ENCODE data around the gene GOLGA7B.

- TF ChIP-seq RAD21 (IDR thresholded peaks at IDR 0.05; ENCODE audit: low read depth), result no peak
- no peak for TF ChIP-seq USF1 (IDR thresholded peaks at IDR 0.05)
- no peak for TF ChIP-seq YY1 (IDR thresholded peaks at IDR 0.05; ENCODE audit: low read depth)
- TF ChIP-seq TAF1 (IDR thresholded peaks at IDR 0.05; ENCODE audit: low read depth), result no peak
- TF ChIP-seq NFIC (IDR thresholded peaks at IDR 0.05), result no peak
- no peak for TF ChIP-seq TEAD4 (IDR thresholded peaks at IDR 0.05)
- no peak for TF ChIP-seq MAX (IDR thresholded peaks at IDR 0.05)
- no peak for TF ChIP-seq EP300 (IDR thresholded peaks at IDR 0.05; ENCODE audit: borderline replicate concordance)
- TF ChIP-seq REST (IDR thresholded peaks at IDR 0.05; ENCODE audit: low read depth), result no peak
- no peak for TF ChIP-seq CEBPB (IDR thresholded peaks at IDR 0.05)
These were observed 19.6 kb upstream of the GOLGA7B start for GRCh38 chr10:97830064-97830463.

All from Ishikawa (cell line).